ENCODE measurements around the gene MVB12A.

Gene MVB12A

GRCh38 chr19:17451820-17452219 lies 32.0 kb downstream of the MVB12A start:
- DNase-seq (ENCODE audit: extremely low read depth, insufficient read length): no peak
- TF ChIP-seq CTCF (IDR thresholded peaks at IDR 0.05; ENCODE audit: insufficient read depth, low read length, poor library complexity, severe bottlenecking): no peak
- H3K4me3 ChIP-seq (replicated peaks; ENCODE audit: low read depth, low read length): no peak overlapping the region
- no peaks in the 10 kb centered on the region for H3K36me3 ChIP-seq (ENCODE audit: control insufficient read depth, insufficient read depth, low read length)
- no peaks in the 10 kb centered on the region for H3K27me3 ChIP-seq (replicated peaks; ENCODE audit: control insufficient read depth, insufficient read depth, low read length)

- no peak for DNase-seq (ENCODE audit: extremely low read depth, insufficient read length)
- no peak overlapping the region for H3K4me3 ChIP-seq (replicated peaks; ENCODE audit: low read depth, low read length)
- H3K36me3 ChIP-seq (ENCODE audit: control insufficient read depth, insufficient read depth, low read length): no peaks in the 10 kb centered on the region
- TF ChIP-seq CTCF (IDR thresholded peaks at IDR 0.05; ENCODE audit: insufficient read depth, low read length, poor library complexity, severe bottlenecking): no peak
- no peaks in the 10 kb centered on the region for H3K27me3 ChIP-seq (replicated peaks; ENCODE audit: control insufficient read depth, insufficient read depth, low read length)
Measured at GRCh38 chr19:17454576-17455071, 34.8 kb downstream of the MVB12A start.

GRCh38 chr19:17455308-17456123 lies 35.7 kb downstream of the MVB12A start:
- TF ChIP-seq CTCF (IDR thresholded peaks at IDR 0.05; ENCODE audit: insufficient read depth, low read length, poor library complexity, severe bottlenecking): no peak

GRCh38 chr19:17456127-17456526 lies 36.3 kb downstream of the MVB12A start:
- no peaks in the 10 kb centered on the region for H3K36me3 ChIP-seq (ENCODE audit: control insufficient read depth, insufficient read depth, low read length)
- TF ChIP-seq CTCF (IDR thresholded peaks at IDR 0.05; ENCODE audit: insufficient read depth, low read length, poor library complexity, severe bottlenecking): no peak
- no peak for DNase-seq (ENCODE audit: extremely low read depth, insufficient read length)
- H3K27me3 ChIP-seq (replicated peaks; ENCODE audit: control insufficient read depth, insufficient read depth, low read length): no peaks in the 10 kb centered on the region
- H3K4me3 ChIP-seq (replicated peaks; ENCODE audit: low read depth, low read length): no peak overlapping the region

More at GRCh38 chr19:17455308-17456123, 35.7 kb downstream of the MVB12A start:
- H3K4me3 ChIP-seq (replicated peaks; ENCODE audit: low read depth, low read length): no peak overlapping the region
- DNase-seq (ENCODE audit: extremely low read depth, insufficient read length): no peak
- H3K36me3 ChIP-seq (ENCODE audit: control insufficient read depth, insufficient read depth, low read length): no peaks in the 10 kb centered on the region
- H3K27me3 ChIP-seq (replicated peaks; ENCODE audit: control insufficient read depth, insufficient read depth, low read length): no peaks in the 10 kb centered on the region

- no peaks in the 10 kb centered on the region for H3K36me3 ChIP-seq (ENCODE audit: control insufficient read depth, insufficient read depth, low read length)
- TF ChIP-seq CTCF (IDR thresholded peaks at IDR 0.05; ENCODE audit: insufficient read depth, low read length, poor library complexity, severe bottlenecking): no peak
- no peaks in the 10 kb centered on the region for H3K27me3 ChIP-seq (replicated peaks; ENCODE audit: control insufficient read depth, insufficient read depth, low read length)
- no peak overlapping the region for H3K4me3 ChIP-seq (replicated peaks; ENCODE audit: low read depth, low read length)
- DNase-seq (ENCODE audit: extremely low read depth, insufficient read length): no peak
Measured at GRCh38 chr19:17457616-17458015, 37.8 kb downstream of the MVB12A start.
